ENCODE results near the gene MCOLN3. TPM values are rescaled to one million over a fixed set of nuclear protein-coding genes. Genes with fewer than 3 reads are reported as not detected.

Gene MCOLN3
- total and polyA plus RNA-seq, 9 of the 15 experiments (the other 6 are each of a cell fraction or from before 2014, with no cell fraction given): 0.04 to 0.05 TPM; not detected in 7

- no TSS peak for BruUV-seq (replicated peaks)
- FAIRE-seq (no peak), DNase-seq (ENCODE audit: extremely low read depth in 1 of 4, low spot score in 3 of 4) (no peak), ATAC-seq (no peak)
- Histone ChIP-seq H3K36me3 (ENCODE audit: control insufficient read depth, insufficient read depth, low read length) (no peaks in the 10 kb centered on the region), H3K4me1 (replicated peaks in 1 of 2; ENCODE audit: control insufficient read depth in 2 of 2, insufficient read depth in 2 of 2, low read length in 2 of 2) (no peaks in the 10 kb centered on the region), H3K9me3 (replicated peaks; ENCODE audit: control insufficient read depth, insufficient read depth, low read depth, low read length) (no peaks in the 10 kb centered on the region), H2AFZ (ENCODE audit: low read depth, low read length) (no peak overlapping the region), H3K79me2 (ENCODE audit: control insufficient read depth, insufficient read depth, low read length) (no peaks in the 10 kb centered on the region), H3K4me2 (ENCODE audit: insufficient read depth, low read length) (no peak overlapping the region), H3K9me1 (ENCODE audit: control insufficient read depth, insufficient read depth, low read length) (no peaks in the 10 kb centered on the region), H3K27me3 (ENCODE audit: control insufficient read depth in 2 of 2, insufficient read depth in 2 of 2, low read length in 2 of 2) (no peaks in the 10 kb centered on the region), H3K4me3 (no peak overlapping the region), H3K27ac (ENCODE audit: extremely low read depth, low read depth, low read length) (no peak overlapping the region), H3K9ac (ENCODE audit: insufficient read depth in 1 of 2, low read depth in 2 of 2, low read length in 2 of 2) (no peak overlapping the region), H4K20me1 (replicated peaks; ENCODE audit: control insufficient read depth, insufficient read depth, low read length) (no peaks in the 10 kb centered on the region)
- in situ Hi-C loops (cut with MboI): no loop called here
- CTCF ChIA-PET (ENCODE audit: low intra/inter-chr PET ratio): no interaction called here
- intact Hi-C loops (cut with micrococcal nuclease): no loop called here
- 0% methylated on average over 3 of the region's 3 CpGs for WGBS (ENCODE audit: insufficient coverage, low coverage, missing lambda C conversion rate)
- TF ChIP-seq TBL1XR1 (IDR thresholded peaks at IDR 0.05; ENCODE audit: low read length in 2 of 2) (no peak), ZKSCAN8 (CRISPR knock-in tag; IDR thresholded peaks at IDR 0.05) (no peak)
- POLR2A ChIA-PET: no interaction called here
Measured at GRCh38 chr1:84968865-84969264, 79.4 kb downstream of the MCOLN3 start.

- no peak overlapping the region for H3K4me2 ChIP-seq (ENCODE audit: insufficient read depth, low read length)
- no peaks in the 10 kb centered on the region for H3K36me3 ChIP-seq (ENCODE audit: control insufficient read depth, insufficient read depth, low read length)
- in situ Hi-C loops (cut with MboI): no loop called here
- no peaks in the 10 kb centered on the region for H3K79me2 ChIP-seq (ENCODE audit: control insufficient read depth, insufficient read depth, low read length)
- CTCF ChIA-PET (ENCODE audit: low intra/inter-chr PET ratio): no interaction called here
- POLR2A ChIA-PET: interaction anchor here (0.5 kb wide), 1 partner anchor 497 kb away, joined by 3 read pairs; no protein-coding TSS in a partner anchor
- WGBS (ENCODE audit: insufficient coverage, low coverage, missing lambda C conversion rate): 0% methylated on average over 1 of the region's 1 CpG
- no peaks in the 10 kb centered on the region for H4K20me1 ChIP-seq (replicated peaks; ENCODE audit: control insufficient read depth, insufficient read depth, low read length)
- H3K9me3 ChIP-seq (replicated peaks; ENCODE audit: control insufficient read depth, insufficient read depth, low read depth, low read length): no peaks in the 10 kb centered on the region
- ATAC-seq: no peak
- no peak overlapping the region for H3K9ac ChIP-seq (ENCODE audit: insufficient read depth in 1 of 2, low read depth in 2 of 2, low read length in 2 of 2)
- H3K4me1 ChIP-seq (replicated peaks in 1 of 2; ENCODE audit: control insufficient read depth in 2 of 2, insufficient read depth in 2 of 2, low read length in 2 of 2): no peaks in the 10 kb centered on the region
- H3K4me3 ChIP-seq: no peak overlapping the region
- intact Hi-C loops (cut with micrococcal nuclease): no loop called here
- no peak overlapping the region for H3K27ac ChIP-seq (ENCODE audit: extremely low read depth, low read depth, low read length)
- no peak for DNase-seq (ENCODE audit: extremely low read depth in 1 of 4, low spot score in 3 of 4)
- no TSS peak for BruUV-seq (replicated peaks)
- no peaks in the 10 kb centered on the region for H3K9me1 ChIP-seq (ENCODE audit: control insufficient read depth, insufficient read depth, low read length)
- FAIRE-seq: no peak
- H2AFZ ChIP-seq (ENCODE audit: low read depth, low read length): no peak overlapping the region
- H3K27me3 ChIP-seq (ENCODE audit: control insufficient read depth in 2 of 2, insufficient read depth in 2 of 2, low read length in 2 of 2): no peaks in the 10 kb centered on the region
- no peak for TF ChIP-seq NFE2L1 (tag; IDR thresholded peaks at IDR 0.05; ENCODE audit: borderline replicate concordance, low read depth)
- TF ChIP-seq ZNF592 (IDR thresholded peaks at IDR 0.05): no peak
- no peak for TF ChIP-seq HNRNPLL (IDR thresholded peaks at IDR 0.05; ENCODE audit: low read depth, low read length, poor library complexity, severe bottlenecking)
- no peak for TF ChIP-seq HLTF (IDR thresholded peaks at IDR 0.05)
- no peak for TF ChIP-seq NCOA4 (IDR thresholded peaks at IDR 0.05; ENCODE audit: partially characterized antibody)
- no peak for TF ChIP-seq HDAC1 (IDR thresholded peaks at IDR 0.05)
- TF ChIP-seq BRF1 (IDR thresholded peaks at IDR 0.05; ENCODE audit: borderline replicate concordance, extremely low read depth, insufficient read length): no peak
- TF ChIP-seq MLLT1 (IDR thresholded peaks at IDR 0.05): no peak
- no peak for TF ChIP-seq NR1H2 (CRISPR knock-in tag; IDR thresholded peaks at IDR 0.05)
- no peak for TF ChIP-seq RFX1 (IDR thresholded peaks at IDR 0.05)
Measured at GRCh38 chr1:84968101-84968500, 80.2 kb downstream of the MCOLN3 start.
